ENCODE data around the gene SCD5.
"Not testable (repeated sequence)": the region's sequence is repeated elsewhere in the genome, so short reads cannot be mapped to it uniquely, and the experiment has no call there.

Gene SCD5

DNA sequence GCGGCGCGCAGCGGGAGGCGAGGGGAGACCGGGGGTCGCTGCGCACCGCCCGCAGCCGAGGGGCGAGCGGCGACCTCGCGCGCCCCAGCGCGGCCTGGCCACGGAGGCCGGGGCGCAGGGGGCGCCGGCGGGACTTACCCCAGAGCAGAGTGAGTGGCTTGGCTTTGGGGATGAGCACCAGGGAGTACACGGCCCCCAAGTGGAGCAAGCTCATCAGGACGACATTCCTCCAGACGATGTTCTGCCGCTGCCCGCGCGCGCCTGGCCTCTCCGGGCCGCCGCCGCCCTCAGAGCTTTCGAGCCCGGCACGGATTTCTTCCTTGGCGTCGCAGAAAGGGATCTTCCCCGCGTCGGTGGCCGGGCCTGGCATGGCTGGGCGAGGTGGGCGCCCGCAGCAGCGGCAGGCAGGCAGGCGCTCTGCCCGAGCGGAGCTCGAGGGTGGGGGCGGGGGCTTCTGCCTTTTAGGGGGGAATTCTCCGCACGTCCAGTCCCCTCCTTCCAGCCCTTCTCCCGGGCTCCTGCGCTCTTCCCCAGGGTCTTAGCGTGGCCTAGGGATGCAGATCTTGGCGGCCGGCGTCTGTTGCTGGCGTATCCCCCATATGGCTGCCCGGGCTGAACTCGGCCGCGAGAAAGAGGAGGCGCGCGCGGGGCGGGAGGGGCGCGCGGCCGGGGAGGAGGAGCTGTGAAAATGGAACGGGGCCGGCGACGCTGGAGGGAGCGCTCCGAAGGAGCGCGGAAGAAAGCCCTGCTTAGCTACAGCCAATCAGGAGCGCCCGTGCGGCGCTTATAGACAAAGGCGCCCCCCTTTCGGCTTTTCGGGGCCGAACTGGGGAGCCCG lies at the start of gene SCD5:
SCD5 (minus strand) TSS at position 629 of the 838 bp plus-strand sequence; CDS start at position 370, 259 bp downstream.
- Histone ChIP-seq H3K9me3 (ENCODE audit: control insufficient read depth, low read length) (no peaks in the 10 kb centered on the region), H3K4me3 (ENCODE audit: low read depth, low read length) (peak within 1 kb of the TSS; percentile 70), H3K36me3 (ENCODE audit: control insufficient read depth, insufficient read depth, low read length) (no peaks in the 10 kb centered on the region), H3K27me3 (ENCODE audit: control insufficient read depth, insufficient read depth, low read length) (no peaks in the 10 kb centered on the region), H3K4me2 (ENCODE audit: low read length) (peak within 1 kb of the TSS; percentile 64), H2AFZ (peak within 1 kb of the TSS; percentile 82), H3K27ac (peak within 1 kb of the TSS; percentile 15), H3K79me2 (no peaks in the 10 kb centered on the region), H3K4me1 (peaks cover 4% of the 10 kb centered on the region), H3K9ac (no peak within 1 kb of the TSS)
- TF ChIP-seq, protein P1, sequence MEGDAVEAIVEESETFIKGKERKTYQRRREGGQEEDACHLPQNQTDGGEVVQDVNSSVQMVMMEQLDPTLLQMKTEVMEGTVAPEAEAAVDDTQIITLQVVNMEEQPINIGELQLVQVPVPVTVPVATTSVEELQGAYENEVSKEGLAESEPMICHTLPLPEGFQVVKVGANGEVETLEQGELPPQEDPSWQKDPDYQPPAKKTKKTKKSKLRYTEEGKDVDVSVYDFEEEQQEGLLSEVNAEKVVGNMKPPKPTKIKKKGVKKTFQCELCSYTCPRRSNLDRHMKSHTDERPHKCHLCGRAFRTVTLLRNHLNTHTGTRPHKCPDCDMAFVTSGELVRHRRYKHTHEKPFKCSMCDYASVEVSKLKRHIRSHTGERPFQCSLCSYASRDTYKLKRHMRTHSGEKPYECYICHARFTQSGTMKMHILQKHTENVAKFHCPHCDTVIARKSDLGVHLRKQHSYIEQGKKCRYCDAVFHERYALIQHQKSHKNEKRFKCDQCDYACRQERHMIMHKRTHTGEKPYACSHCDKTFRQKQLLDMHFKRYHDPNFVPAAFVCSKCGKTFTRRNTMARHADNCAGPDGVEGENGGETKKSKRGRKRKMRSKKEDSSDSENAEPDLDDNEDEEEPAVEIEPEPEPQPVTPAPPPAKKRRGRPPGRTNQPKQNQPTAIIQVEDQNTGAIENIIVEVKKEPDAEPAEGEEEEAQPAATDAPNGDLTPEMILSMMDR (IDR thresholded peaks at IDR 0.05), result no peak

DNA sequence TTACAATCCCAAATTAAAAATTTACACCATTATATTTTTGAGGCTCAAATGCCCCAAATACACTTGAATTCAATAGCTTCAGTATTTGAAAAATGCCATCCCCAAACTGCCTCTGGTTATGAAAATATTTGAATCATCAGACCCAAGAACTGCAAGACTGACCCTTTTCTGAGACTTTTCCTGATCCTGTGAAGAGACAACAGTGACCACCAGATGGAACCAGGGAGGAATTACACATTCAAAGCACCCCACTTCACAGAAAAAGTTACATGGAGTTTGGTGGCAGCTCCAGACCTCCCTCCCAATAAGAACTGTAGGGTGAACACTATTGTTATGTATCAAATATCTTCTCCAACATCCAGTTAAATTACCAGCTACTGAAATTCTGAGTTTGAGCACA lies 44.0 kb upstream of the SCD5 start:
- Histone ChIP-seq H3K27me3 (ENCODE audit: control insufficient read depth, insufficient read depth, low read length) (no peaks in the 10 kb centered on the region), H2AFZ (no peak overlapping the region), H3K9ac (no peak overlapping the region), H3K9me3 (ENCODE audit: control insufficient read depth, low read length) (no peaks in the 10 kb centered on the region), H3K27ac (no peak overlapping the region), H3K4me3 (ENCODE audit: low read depth, low read length) (no peak overlapping the region), H3K4me1 (no peaks in the 10 kb centered on the region), H3K36me3 (ENCODE audit: control insufficient read depth, insufficient read depth, low read length) (no peaks in the 10 kb centered on the region), H3K4me2 (ENCODE audit: low read length) (no peak overlapping the region), H3K79me2 (no peaks in the 10 kb centered on the region)
- TF ChIP-seq, protein P1 (IDR thresholded peaks at IDR 0.05), result no peak

DNA sequence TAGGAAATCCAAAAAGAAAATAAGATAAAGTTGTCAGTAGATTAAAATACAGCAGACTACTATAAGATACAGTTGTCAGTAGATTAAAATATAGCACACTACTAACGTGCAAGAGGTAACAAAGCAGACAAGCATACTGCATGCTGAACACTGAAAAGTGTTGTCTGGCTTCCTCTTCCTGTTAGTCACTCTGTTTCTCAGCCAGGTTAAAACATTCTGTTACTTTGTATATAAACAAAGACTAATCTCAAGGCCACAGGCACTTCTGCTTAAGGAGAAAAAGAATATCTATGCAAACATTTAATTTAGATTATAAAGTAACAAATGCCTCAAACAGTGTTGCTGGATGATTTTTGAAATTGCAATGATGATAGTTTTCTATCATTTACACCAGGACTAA lies 41.0 kb upstream of the SCD5 start:
- Histone ChIP-seq H3K27me3 (ENCODE audit: control insufficient read depth, insufficient read depth, low read length) (no peaks in the 10 kb centered on the region), H3K4me2 (ENCODE audit: low read length) (no peak overlapping the region), H3K9me3 (ENCODE audit: control insufficient read depth, low read length) (no peaks in the 10 kb centered on the region), H3K79me2 (no peaks in the 10 kb centered on the region), H3K4me3 (ENCODE audit: low read depth, low read length) (no peak overlapping the region), H2AFZ (no peak overlapping the region), H3K36me3 (ENCODE audit: control insufficient read depth, insufficient read depth, low read length) (no peaks in the 10 kb centered on the region), H3K27ac (no peak overlapping the region), H3K4me1 (no peaks in the 10 kb centered on the region), H3K9ac (no peak overlapping the region)
- TF ChIP-seq, protein P1 (IDR thresholded peaks at IDR 0.05), result no peak

DNA sequence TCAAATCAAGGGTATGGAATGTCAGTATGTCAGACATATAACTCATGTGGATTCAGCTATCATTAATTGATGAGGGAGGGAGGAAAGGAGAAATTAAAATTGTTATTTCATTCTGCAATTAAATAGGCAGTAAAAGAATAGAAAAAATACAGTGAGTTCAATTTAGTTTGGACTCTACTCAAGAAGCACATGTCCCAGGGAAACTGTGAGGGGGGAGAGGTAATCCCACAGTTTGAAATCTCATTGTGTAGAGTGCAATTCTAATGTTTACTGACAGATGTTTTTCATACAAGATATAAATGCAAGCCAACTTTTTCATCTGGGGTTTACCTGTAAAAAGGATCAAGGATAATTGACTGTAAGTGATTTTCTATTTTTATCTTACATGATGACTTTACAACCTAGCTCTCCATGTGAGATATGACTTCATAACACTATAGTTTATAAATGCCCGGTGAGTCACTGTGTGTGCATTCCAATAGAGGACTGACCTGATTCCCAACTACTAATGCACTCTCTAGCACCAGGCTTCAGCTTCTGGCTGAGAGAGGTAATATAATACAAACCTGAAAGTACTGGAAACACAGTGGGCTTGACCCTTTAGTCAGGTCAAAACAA lies 35.2 kb upstream of the SCD5 start:
- Histone ChIP-seq H3K4me3 (ENCODE audit: low read depth, low read length) (no peak overlapping the region), H3K27ac (no peak overlapping the region), H3K4me1 (no peaks in the 10 kb centered on the region), H3K4me2 (ENCODE audit: low read length) (no peak overlapping the region), H3K79me2 (no peaks in the 10 kb centered on the region), H3K9ac (no peak overlapping the region), H3K9me3 (ENCODE audit: control insufficient read depth, low read length) (no peaks in the 10 kb centered on the region), H3K36me3 (ENCODE audit: control insufficient read depth, insufficient read depth, low read length) (no peaks in the 10 kb centered on the region), H2AFZ (no peak overlapping the region), H3K27me3 (ENCODE audit: control insufficient read depth, insufficient read depth, low read length) (no peaks in the 10 kb centered on the region)
- TF ChIP-seq, protein P1 (IDR thresholded peaks at IDR 0.05), result no peak

DNA sequence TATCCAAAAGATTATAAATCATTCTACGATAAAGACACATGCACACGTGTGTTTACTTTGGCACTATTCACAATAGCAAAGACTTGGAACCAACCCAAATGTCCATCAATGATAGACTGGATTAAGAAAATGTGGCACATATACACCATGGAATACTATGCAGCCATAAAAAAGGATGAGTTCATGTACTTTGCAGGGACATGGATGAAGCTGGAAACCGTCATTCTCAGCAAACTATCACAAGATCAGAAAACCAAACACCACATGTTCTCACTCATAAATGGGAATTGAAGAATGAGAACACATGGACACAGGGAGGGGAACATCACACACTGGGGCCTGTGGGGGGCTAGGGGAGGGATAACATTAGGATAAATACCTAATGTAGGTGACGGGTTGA lies 34.5 kb upstream of the SCD5 start:
- H3K9ac ChIP-seq; H2AFZ ChIP-seq; H3K36me3 ChIP-seq (ENCODE audit: control insufficient read depth, insufficient read depth, low read length); H3K4me2 ChIP-seq (ENCODE audit: low read length); H3K27ac ChIP-seq; H3K9me3 ChIP-seq (ENCODE audit: control insufficient read depth, low read length); H3K27me3 ChIP-seq (ENCODE audit: control insufficient read depth, insufficient read depth, low read length); H3K4me1 ChIP-seq; H3K79me2 ChIP-seq; H3K4me3 ChIP-seq (ENCODE audit: low read depth, low read length): not testable (repeated sequence)

Measured in parathyroid adenoma (tissue), 2 donors.